HG03108 (cell line): Measurements from ENCODE around the gene KCTD6.

Experiments used
- ATAC-seq: cut with Tn5 transposase; IDR thresholded peaks from one replicate; pipeline ENCODE4 v1.9.1; 2021; ENCODE audit warnings: moderate library complexity; ENCODE audit not compliant: unreplicated experiment

KCTD6 gene

GRCh38 chr3:58551636-58552180 lies 59.8 kb downstream of the KCTD6 start:
- no peak for ATAC-seq
